Thyroid gland (tissue), 4 donors: ENCODE results near the gene ARL17B.

Source experiments
- CTCF ChIP-seq, 6 experiments: fragments of 200-600 bp in 3 of 6; fragments of 450-650 bp in 3 of 6; sonication (generic) in 3 of 6; IDR thresholded peaks; one replicate each; pipeline ENCODE4 v1.5.1; 2016 to 2019; ENCODE audit warnings: antibody characterized with exemption in 6 of 6, mild to moderate bottlenecking in 2 of 6, inconsistent platforms in 1 of 6, moderate library complexity in 1 of 6
- POLR2A ChIP-seq, 2 donors: fragments of 450-650 bp; IDR thresholded peaks; one replicate each; pipeline ENCODE4 v1.6.1; 2017; ENCODE audit warnings: antibody characterized with exemption in 2 of 2, mild to moderate bottlenecking in 2 of 2, moderate library complexity in 1 of 2

GRCh38 chr17:46273541-46274236, 87.9 kb downstream of the ARL17B start:
- TF ChIP-seq CTCF (IDR thresholded peaks at IDR 0.05) (no peak), POLR2A (IDR thresholded peaks at IDR 0.05) (no peak)
